ENCODE results near the gene TLK2. TPM values are rescaled to one million over a fixed set of nuclear protein-coding genes. Genes with fewer than 3 reads are reported as not detected.

The TLK2 gene
- total RNA-seq, 2 experiments from 2014 or later: 36.6 to 58.9 TPM

GRCh38 chr17:62595484-62595883 lies 116.9 kb downstream of the TLK2 start:
- CTCF ChIA-PET (ENCODE audit: unreplicated experiment): no interaction called here
- no peak for TF ChIP-seq CTCF (conservative IDR thresholded peaks at IDR 0.05; ENCODE audit: low read length)
- TF ChIP-seq EZH2phosphoT487 (IDR thresholded peaks at IDR 0.05; ENCODE audit: borderline replicate concordance, low read depth, low read length): no peak
- POLR2A ChIA-PET: interaction anchor here (0.6 to 0.8 kb wide), 2 partner anchors 38 to 171 kb away, joined by 3 read pairs; no protein-coding TSS in a partner anchor
- DNase-seq (ENCODE audit: low spot score): no peak
- Histone ChIP-seq H3K9me3 (ENCODE audit: low read length) (no peaks in the 10 kb centered on the region), H2AFZ (ENCODE audit: low read length) (no peak overlapping the region), H3K9me2 (ENCODE audit: insufficient read depth, low read length) (no peaks in the 10 kb centered on the region), H3K36me3 (ENCODE audit: insufficient read depth, low read length) (peaks cover 80% of the 10 kb centered on the region), H4K20me1 (ENCODE audit: insufficient read depth, low read length) (no peaks in the 10 kb centered on the region), H3K4me1 (ENCODE audit: insufficient read depth, low read length, poor library complexity, severe bottlenecking) (no peaks in the 10 kb centered on the region), H3K79me2 (ENCODE audit: insufficient read depth, low read depth, low read length) (no peaks in the 10 kb centered on the region), H3K27ac (ENCODE audit: low read depth, low read length, poor library complexity, severe bottlenecking) (no peak overlapping the region), H3K4me3 (ENCODE audit: low read depth, low read length, poor library complexity, severe bottlenecking) (no peak overlapping the region), H3K4me2 (ENCODE audit: low read length) (no peak overlapping the region)
- BruUV-seq (replicated peaks): no TSS peak
- intact Hi-C loops (cut with micrococcal nuclease; ENCODE audit: unreplicated experiment): no loop called here

- Histone ChIP-seq H4K20me1 (ENCODE audit: insufficient read depth, low read length) (no peaks in the 10 kb centered on the region), H3K4me2 (ENCODE audit: low read length) (no peak overlapping the region), H3K79me2 (ENCODE audit: insufficient read depth, low read depth, low read length) (no peaks in the 10 kb centered on the region), H3K27ac (ENCODE audit: low read depth, low read length, poor library complexity, severe bottlenecking) (no peak overlapping the region), H3K36me3 (ENCODE audit: insufficient read depth, low read length) (peaks cover 92% of the 10 kb centered on the region), H3K9me2 (ENCODE audit: insufficient read depth, low read length) (no peaks in the 10 kb centered on the region), H3K4me1 (ENCODE audit: insufficient read depth, low read length, poor library complexity, severe bottlenecking) (no peaks in the 10 kb centered on the region), H2AFZ (ENCODE audit: low read length) (no peak overlapping the region), H3K4me3 (ENCODE audit: low read depth, low read length, poor library complexity, severe bottlenecking) (no peak overlapping the region), H3K9me3 (ENCODE audit: low read length) (no peaks in the 10 kb centered on the region)
- DNase-seq (ENCODE audit: low spot score): no peak
- ChIA-PET CTCF (ENCODE audit: unreplicated experiment) (interaction anchor here (0.6 kb wide), 1 partner anchor 616 kb away, joined by 3 read pairs; no protein-coding TSS in a partner anchor), POLR2A (interaction anchor here (1.4 kb wide), 1 partner anchor 17 kb away, joined by 4 read pairs; no protein-coding TSS in a partner anchor)
- TF ChIP-seq EZH2phosphoT487 (IDR thresholded peaks at IDR 0.05; ENCODE audit: borderline replicate concordance, low read depth, low read length) (no peak), CTCF (conservative IDR thresholded peaks at IDR 0.05; ENCODE audit: low read length) (no peak)
- BruUV-seq (replicated peaks): TSS peak; percentile 21
- intact Hi-C loops (cut with micrococcal nuclease; ENCODE audit: unreplicated experiment): no loop called here
Measured at GRCh38 chr17:62596662-62597061, 118.0 kb downstream of the TLK2 start.

- Histone ChIP-seq H3K4me2 (ENCODE audit: low read length) (no peak overlapping the region), H4K20me1 (ENCODE audit: insufficient read depth, low read length) (no peaks in the 10 kb centered on the region), H3K9me2 (ENCODE audit: insufficient read depth, low read length) (no peaks in the 10 kb centered on the region), H3K36me3 (ENCODE audit: insufficient read depth, low read length) (peaks cover 96% of the 10 kb centered on the region), H3K4me3 (ENCODE audit: low read depth, low read length, poor library complexity, severe bottlenecking) (no peak overlapping the region), H3K27ac (ENCODE audit: low read depth, low read length, poor library complexity, severe bottlenecking) (no peak overlapping the region), H3K4me1 (ENCODE audit: insufficient read depth, low read length, poor library complexity, severe bottlenecking) (no peaks in the 10 kb centered on the region), H3K9me3 (ENCODE audit: low read length) (no peaks in the 10 kb centered on the region), H3K79me2 (ENCODE audit: insufficient read depth, low read depth, low read length) (no peaks in the 10 kb centered on the region), H2AFZ (ENCODE audit: low read length) (no peak overlapping the region)
- POLR2A ChIA-PET: interaction anchor here (1.4 kb wide), 1 partner anchor 18 kb away, joined by 4 read pairs; no protein-coding TSS in a partner anchor
- TF ChIP-seq EZH2phosphoT487 (IDR thresholded peaks at IDR 0.05; ENCODE audit: borderline replicate concordance, low read depth, low read length) (no peak), CTCF (conservative IDR thresholded peaks at IDR 0.05; ENCODE audit: low read length) (no peak)
- no peak for DNase-seq (ENCODE audit: low spot score)
- intact Hi-C loops (cut with micrococcal nuclease; ENCODE audit: unreplicated experiment): no loop called here
- no TSS peak for BruUV-seq (replicated peaks)
- CTCF ChIA-PET (ENCODE audit: unreplicated experiment): no interaction called here
Measured at GRCh38 chr17:62597150-62597549, 118.5 kb downstream of the TLK2 start.

Measured in OCI-LY7 (cell line).